HG03108 (cell line): ENCODE results near the gene ARHGEF19.

Source experiments
- ATAC-seq: cut with Tn5 transposase; IDR thresholded peaks from one replicate; pipeline ENCODE4 v1.9.1; 2021; ENCODE audit warnings: moderate library complexity; ENCODE audit not compliant: unreplicated experiment

ARHGEF19 gene

DNA sequence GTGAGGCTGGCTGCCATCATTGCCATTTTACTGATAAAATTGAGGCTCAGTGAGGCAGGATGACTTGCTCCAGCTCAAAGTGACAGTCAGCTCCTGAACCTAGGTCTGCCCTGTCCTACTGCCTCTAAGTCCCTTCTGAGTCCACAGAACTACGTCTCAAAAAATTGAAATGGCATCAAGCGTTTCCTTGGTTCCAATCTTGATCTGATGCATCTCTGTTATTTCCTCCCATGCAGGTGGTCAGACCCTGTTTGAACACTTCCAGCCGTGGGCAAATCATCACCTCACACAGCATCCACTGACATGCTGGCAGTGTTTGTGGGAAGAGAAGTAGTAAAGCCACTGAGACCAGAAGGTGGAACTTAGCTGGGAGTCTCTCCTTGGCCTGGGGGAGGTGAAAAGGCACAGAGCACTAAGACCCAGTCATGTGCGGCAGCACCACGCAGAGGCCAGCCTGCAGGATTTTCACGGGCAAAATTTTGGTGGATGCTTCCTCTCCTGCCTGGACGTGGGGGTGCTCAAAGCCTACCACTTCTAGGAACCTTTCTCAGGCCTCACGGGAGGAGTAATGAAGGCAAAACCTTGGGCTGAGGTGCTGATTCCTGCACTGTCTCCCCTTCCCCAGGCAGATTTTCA lies 32.3 kb upstream of the ARHGEF19 start:
- ATAC-seq = no peak

- ATAC-seq = no peak
These were observed 31.6 kb upstream of the ARHGEF19 start for GRCh38 chr1:16243936-16244649.

DNA sequence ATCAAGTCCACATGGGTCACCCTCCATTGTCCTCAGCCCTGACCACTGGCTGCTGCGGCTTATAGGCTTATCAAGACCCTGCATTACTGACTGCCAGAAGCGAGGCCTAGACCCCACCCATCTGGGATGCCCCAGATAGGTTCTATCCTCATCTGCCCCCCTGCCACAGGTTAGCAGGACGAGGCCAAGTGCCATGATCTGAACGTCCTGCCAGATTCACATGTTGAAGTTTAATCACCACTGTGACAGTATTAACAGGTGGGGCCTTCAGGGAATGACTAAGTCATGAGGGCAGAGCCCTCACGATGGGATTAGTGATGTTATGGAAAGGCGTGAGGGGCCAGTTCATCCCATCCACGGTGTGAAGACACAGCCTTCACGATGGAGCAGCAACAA lies 30.8 kb upstream of the ARHGEF19 start:
- ATAC-seq = no peak

DNA sequence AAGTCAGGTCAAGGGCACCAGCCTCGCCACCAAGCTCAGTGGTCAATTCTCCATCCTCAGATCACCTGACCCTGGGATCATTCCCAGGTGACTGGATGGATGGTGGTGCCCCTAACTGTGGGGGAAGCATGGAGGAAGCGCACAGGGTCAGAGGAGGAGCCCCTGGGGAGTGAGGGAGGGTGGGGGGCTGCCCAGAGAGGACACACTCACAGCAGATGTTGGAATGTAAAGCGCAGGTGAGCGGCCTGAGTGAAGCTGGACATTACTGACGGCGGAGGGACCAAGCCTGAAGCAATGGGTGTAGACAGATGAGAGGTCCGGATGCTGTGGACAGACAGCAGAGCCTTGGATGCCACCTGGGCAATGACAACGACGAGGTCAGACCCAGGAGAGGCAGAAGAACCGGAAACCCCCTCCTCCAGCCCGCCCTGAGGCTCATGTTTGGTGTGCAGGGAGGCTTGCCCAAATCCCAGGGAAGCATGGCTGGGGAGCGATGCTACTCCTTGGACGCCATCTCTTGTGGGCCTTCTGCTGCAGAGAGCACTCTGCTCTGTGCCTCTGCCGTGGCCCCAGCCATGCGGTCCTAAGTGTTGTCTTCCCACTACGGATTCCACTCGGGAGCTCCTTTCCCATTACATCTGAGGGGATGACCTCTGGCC lies 30.2 kb upstream of the ARHGEF19 start:
- no peak for ATAC-seq

GRCh38 chr1:16241221-16241708 lies 28.8 kb upstream of the ARHGEF19 start:
- ATAC-seq = no peak

DNA sequence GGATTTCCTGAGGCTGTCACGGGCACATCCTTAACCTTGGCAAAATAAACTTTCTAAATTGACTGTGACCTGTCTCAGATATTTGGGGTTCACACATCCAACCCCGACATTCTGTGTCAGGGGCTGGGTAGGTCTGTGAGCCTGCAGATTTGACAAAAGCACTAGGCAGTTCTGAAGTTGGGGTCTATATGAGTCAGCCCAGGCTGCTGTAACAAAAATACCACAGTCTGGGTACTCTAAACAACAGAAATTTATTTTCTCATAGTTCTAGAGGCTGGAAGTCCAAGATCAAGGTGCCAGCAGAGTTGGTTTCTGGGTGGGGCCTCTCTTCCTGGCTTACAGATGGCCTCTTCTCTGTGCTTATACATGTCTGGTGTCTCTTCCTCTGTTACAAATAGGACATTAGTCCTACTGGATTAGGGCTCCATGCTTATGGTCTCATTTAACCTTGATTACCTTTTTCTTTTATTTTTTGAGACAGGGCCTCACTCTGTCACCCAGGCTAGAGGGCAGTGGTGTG lies 27.6 kb upstream of the ARHGEF19 start:
- no peak for ATAC-seq

- ATAC-seq = no peak
These were observed 24.9 kb upstream of the ARHGEF19 start for GRCh38 chr1:16237343-16237830.

- peak; percentile 81 for ATAC-seq
These were observed 24.3 kb upstream of the ARHGEF19 start, which contains the start of gene CPLANE2 for GRCh38 chr1:16236511-16237342. TSS of gene CPLANE2 (minus strand) at chr1:16237183. CDS start at chr1:16236742, 441 bp downstream.

DNA sequence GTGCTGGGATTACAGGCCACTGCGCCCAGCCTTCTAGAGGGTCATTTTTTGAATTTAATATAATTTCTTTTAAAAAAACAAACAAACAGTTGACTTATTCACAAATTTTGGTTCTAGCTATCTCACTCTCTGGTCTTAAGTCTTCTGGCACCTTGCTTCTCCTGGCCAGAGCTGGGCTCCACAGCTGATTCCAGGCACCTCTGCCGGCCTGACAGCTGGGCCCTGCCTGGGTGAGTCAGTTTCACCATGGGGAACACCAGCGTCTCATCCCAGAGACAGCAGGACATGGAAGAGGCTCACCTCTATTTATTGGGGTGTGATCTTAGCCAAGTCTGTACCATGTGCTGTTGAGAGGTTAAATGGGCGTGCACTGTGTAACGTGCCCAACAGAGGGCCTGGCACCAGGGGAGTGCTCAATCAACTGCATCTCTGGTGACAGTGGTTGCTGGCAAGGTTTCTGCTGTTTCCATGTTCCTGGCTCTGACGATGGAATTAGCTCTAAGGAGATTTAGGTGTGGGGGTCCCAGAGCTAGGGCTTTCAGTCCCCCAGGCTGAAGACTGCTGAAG lies 23.6 kb upstream of the ARHGEF19 start:
- peak; percentile 35 for ATAC-seq

DNA sequence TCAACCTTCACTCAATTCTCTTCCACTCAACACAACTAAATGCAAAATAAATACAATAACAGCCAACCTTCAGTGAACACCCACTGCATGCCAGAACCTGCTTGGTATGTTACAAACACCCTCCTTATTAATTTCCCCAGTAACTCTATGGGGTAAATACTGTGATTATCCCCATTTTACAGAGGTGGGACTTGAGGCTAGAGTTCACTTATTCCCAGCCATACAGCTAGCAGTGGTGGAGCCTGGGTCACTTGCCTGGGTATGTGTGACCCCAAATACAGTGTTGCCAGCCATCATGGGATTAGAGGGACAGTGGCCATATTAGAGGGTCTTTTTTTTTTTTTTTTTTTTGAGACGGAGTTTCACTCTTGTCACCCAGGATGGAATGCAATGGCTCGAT lies 22.9 kb upstream of the ARHGEF19 start:
- ATAC-seq = no peak

DNA sequence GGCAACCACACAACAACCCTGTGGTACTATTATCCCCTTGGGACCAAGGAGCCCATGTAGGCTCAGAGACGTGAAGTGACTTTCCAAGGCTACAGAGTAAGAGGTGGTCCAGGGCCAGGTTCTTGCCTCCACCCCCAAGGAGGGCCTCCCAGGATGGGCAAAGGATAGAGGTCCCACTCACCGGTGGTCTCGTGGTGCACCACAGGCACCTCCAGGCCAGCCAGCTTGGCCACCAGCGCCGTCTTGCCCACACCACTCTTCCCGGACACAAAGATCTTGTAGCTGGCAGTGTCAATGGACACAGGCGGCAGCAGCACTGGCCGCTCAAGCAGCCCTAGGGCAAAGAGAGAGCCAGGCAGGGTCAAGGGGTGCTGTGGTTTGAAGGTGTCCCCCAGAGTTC lies 21.0 kb upstream of the ARHGEF19 start:
- ATAC-seq = no peak

DNA sequence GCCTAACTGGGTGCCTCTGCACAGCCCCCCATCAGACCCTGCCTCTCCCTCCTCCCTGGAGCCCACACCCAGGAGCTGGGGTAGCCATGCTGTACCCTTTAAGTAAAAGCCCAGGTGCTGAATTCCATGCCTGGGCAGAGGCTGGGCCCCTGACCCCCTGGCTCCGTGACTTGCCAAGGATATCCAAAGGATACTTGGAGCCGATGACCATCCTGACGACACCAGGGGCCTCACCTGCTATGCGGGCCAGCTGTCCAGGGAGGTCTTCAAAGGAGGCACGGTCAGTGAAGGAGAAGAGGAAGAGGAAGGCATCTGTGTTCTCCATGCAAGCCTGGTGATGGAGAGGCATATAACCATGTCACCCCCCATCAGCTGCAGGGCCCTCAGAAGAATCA lies 19.9 kb upstream of the ARHGEF19 start:
- no peak for ATAC-seq

- no peak for ATAC-seq
These were observed 19.2 kb upstream of the ARHGEF19 start for GRCh38 chr1:16231331-16232315.

GRCh38 chr1:16230744-16231143 lies 18.3 kb upstream of the ARHGEF19 start:
- no peak for ATAC-seq

DNA sequence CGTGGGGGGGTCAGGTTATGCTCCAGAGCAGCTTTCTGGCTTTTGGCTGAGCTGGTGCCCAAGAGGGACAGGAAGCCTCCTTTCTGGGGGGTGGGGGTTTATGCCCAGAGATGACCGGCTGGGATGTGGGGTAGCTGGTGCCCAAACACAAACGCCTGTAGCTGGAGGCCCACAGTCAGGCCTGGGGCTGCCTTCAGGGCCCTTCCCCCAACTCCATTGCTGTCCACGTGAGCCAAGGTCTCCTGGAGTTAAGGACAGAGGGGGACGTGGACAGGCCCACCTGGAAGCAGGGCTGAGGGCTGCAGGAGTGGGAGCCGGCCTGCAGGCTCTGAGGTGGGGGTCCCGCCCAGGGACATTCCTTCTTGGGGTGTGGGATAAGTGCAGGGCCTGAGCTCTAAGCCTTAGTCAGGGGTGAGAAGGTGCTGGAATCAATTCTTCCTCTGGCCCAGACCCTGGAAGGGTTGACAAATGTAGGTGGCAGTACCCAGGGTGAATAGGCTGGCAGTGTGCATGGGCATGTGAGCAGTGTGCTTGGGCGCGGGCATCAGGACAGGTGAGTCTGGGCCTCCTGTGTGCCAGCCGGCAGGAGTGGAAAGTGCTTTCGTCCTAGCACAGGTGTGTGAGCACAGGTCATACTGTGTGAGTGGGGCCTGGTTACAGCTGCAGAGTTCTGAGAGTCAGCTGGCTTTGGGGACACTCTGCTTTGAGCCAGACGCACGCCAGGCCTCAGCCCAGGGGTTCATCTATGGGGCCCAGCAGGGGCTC lies 17.7 kb upstream of the ARHGEF19 start:
- no peak for ATAC-seq

- ATAC-seq = no peak
These were observed 14.2 kb upstream of the ARHGEF19 start for GRCh38 chr1:16226490-16227179.

- ATAC-seq = no peak
These were observed 13.7 kb upstream of the ARHGEF19 start for GRCh38 chr1:16226129-16226489.

GRCh38 chr1:16224472-16224871 lies 12.0 kb upstream of the ARHGEF19 start:
- no peak for ATAC-seq
